Stimulated activated CD4-positive, alpha-beta T cell treated with anti-CD3 and anti-CD28 coated beads, Interleukin-4, amount 100 ng/mL, for 24 hours (primary cell): Measurements from ENCODE around the gene WDFY4.

Source experiments
- DNase-seq: peaks from one replicate; pipeline ENCODE4 v3.0.0-alpha.2; 2020

The WDFY4 gene

GRCh38 chr10:48745662-48746245 lies 61.1 kb downstream of the WDFY4 start:
- no peak for DNase-seq

GRCh38 chr10:48748573-48748972 lies 63.9 kb downstream of the WDFY4 start:
- DNase-seq, result no peak

GRCh38 chr10:48749254-48749787 lies 64.6 kb downstream of the WDFY4 start:
- DNase-seq, result no peak

- DNase-seq, result no peak
Measured at GRCh38 chr10:48750019-48750418, 65.3 kb downstream of the WDFY4 start.

- DNase-seq, result no peak
Measured at GRCh38 chr10:48750991-48751390, 66.3 kb downstream of the WDFY4 start.

- no peak for DNase-seq
Measured at GRCh38 chr10:48751730-48752129, 67.1 kb downstream of the WDFY4 start.

- no peak for DNase-seq
Measured at GRCh38 chr10:48758411-48758810, 73.7 kb downstream of the WDFY4 start.

GRCh38 chr10:48759113-48759901 lies 74.6 kb downstream of the WDFY4 start:
- DNase-seq, result no peak

- no peak for DNase-seq
Measured at GRCh38 chr10:48760983-48761382, 76.3 kb downstream of the WDFY4 start.

- DNase-seq, result no peak
Measured at GRCh38 chr10:48762064-48763042, 77.7 kb downstream of the WDFY4 start.

GRCh38 chr10:48763403-48763965 lies 78.8 kb downstream of the WDFY4 start:
- no peak for DNase-seq

GRCh38 chr10:48764486-48764885 lies 79.8 kb downstream of the WDFY4 start:
- DNase-seq, result no peak

- no peak for DNase-seq
Measured at GRCh38 chr10:48765039-48765438, 80.4 kb downstream of the WDFY4 start.

GRCh38 chr10:48765527-48765926 lies 80.9 kb downstream of the WDFY4 start:
- DNase-seq, result no peak

- no peak for DNase-seq
Measured at GRCh38 chr10:48767373-48768143, 82.9 kb downstream of the WDFY4 start.

GRCh38 chr10:48768144-48768766 lies 83.6 kb downstream of the WDFY4 start:
- DNase-seq, result no peak

- DNase-seq, result no peak
Measured at GRCh38 chr10:48768926-48769325, 84.3 kb downstream of the WDFY4 start.

- no peak for DNase-seq
Measured at GRCh38 chr10:48769706-48770435, 85.2 kb downstream of the WDFY4 start.

- DNase-seq, result no peak
Measured at GRCh38 chr10:48770561-48771089, 86.0 kb downstream of the WDFY4 start.

- no peak for DNase-seq
Measured at GRCh38 chr10:48771234-48771633, 86.6 kb downstream of the WDFY4 start.

- no peak for DNase-seq
Measured at GRCh38 chr10:48772059-48772458, 87.4 kb downstream of the WDFY4 start.
